OCI-LY7 (cell line): ENCODE results near the gene ZNF627. TPM values are rescaled to one million over a fixed set of nuclear protein-coding genes. Genes with fewer than 3 reads are reported as not detected.

Experiments
- BruUV-seq: library from RNA; stranded (reverse); fragments of 400-500 nt; replicated peaks from 2 replicates; lab custom pipeline; 2021; lab: Mats Ljungman, UMichigan
- CTCF ChIA-PET: fragments of 300-600 bp; sonication (Branson Sonifier 250); formaldehyde crosslinking; loops from one replicate; lab custom pipeline; 2022; ENCODE audit warnings: antibody characterized with exemption; ENCODE audit not compliant: unreplicated experiment; lab: Charles Lee
- POLR2A ChIA-PET: fragments of 300-600 bp; sonication (Branson Sonifier 250); formaldehyde crosslinking; loops from one replicate; lab custom pipeline; 2022; ENCODE audit warnings: antibody characterized with exemption; lab: Charles Lee
- DNase-seq: peaks from one replicate; pipeline ENCODE4 v3.0.0-alpha.2; 2015; ENCODE audit warnings: low spot score
- H2AFZ ChIP-seq: fragments of 200-600 bp; sonication (generic), shearing (Covaris generic); 2 replicates; pipeline ENCODE4 v1.6.1; 2014; ENCODE audit warnings: mild to moderate bottlenecking, antibody characterized with exemption, low read length, moderate library complexity
- H3K27ac ChIP-seq: fragments of 200-600 bp; sonication (generic); 2 replicates; pipeline ENCODE4 v1.5.1; 2014; ENCODE audit warnings: mixed run types, low read depth, mild to moderate bottlenecking, moderate library complexity, low read length, inconsistent platforms; ENCODE audit not compliant: poor library complexity, severe bottlenecking
- H3K36me3 ChIP-seq: fragments of 200-600 bp; sonication (generic); 2 replicates; pipeline ENCODE4 v1.6.1; 2014; ENCODE audit warnings: mild to moderate bottlenecking, antibody characterized with exemption, low read length, moderate library complexity, mixed read lengths; ENCODE audit not compliant: insufficient read depth
- H3K4me1 ChIP-seq: fragments of 200-600 bp; sonication (generic); 2 replicates; pipeline ENCODE4 v1.5.1; 2014; ENCODE audit warnings: mild to moderate bottlenecking, low read length; ENCODE audit not compliant: insufficient read depth, poor library complexity, severe bottlenecking
- H3K4me2 ChIP-seq: fragments of 200-600 bp; sonication (generic); 2 replicates; pipeline ENCODE4 v1.6.1; 2014; ENCODE audit warnings: mild to moderate bottlenecking, low read length
- H3K4me3 ChIP-seq: fragments of 200-600 bp; sonication (generic); 2 replicates; pipeline ENCODE4 v1.5.1; 2014; ENCODE audit warnings: mild to moderate bottlenecking, low read depth, low read length; ENCODE audit not compliant: poor library complexity, severe bottlenecking
- H3K79me2 ChIP-seq: fragments of 200-600 bp; sonication (generic); 2 replicates; pipeline ENCODE4 v1.6.1; 2016; ENCODE audit warnings: low read depth, mild to moderate bottlenecking, low read length, moderate library complexity, mixed read lengths; ENCODE audit not compliant: insufficient read depth
- H3K9me2 ChIP-seq: fragments of 200-600 bp; sonication (generic); 2 replicates; pipeline ENCODE4 v1.6.1; 2016; ENCODE audit warnings: mild to moderate bottlenecking, low read length, mixed read lengths; ENCODE audit not compliant: insufficient read depth
- H3K9me3 ChIP-seq: fragments of 200-600 bp; sonication (generic); 2 replicates; pipeline ENCODE4 v1.6.1; 2014; ENCODE audit warnings: mild to moderate bottlenecking, mixed run types, low read length, mixed read lengths
- H4K20me1 ChIP-seq: fragments of 200-600 bp; sonication (generic); 2 replicates; pipeline ENCODE4 v1.6.1; 2014; ENCODE audit warnings: mild to moderate bottlenecking, antibody characterized with exemption, low read length, moderate library complexity, mixed read lengths; ENCODE audit not compliant: insufficient read depth
- EZH2phosphoT487 ChIP-seq: fragments of 200-600 bp; sonication (generic); IDR thresholded peaks from 2 replicates; pipeline ENCODE4 v1.6.1; 2018; ENCODE audit warnings: low read depth, borderline replicate concordance, mild to moderate bottlenecking, mixed run types, antibody characterized with exemption, low read length, moderate library complexity, mixed read lengths
- intact Hi-C: fragments of 100-400 bp; cut with micrococcal nuclease; formaldehyde crosslinking; loops from one replicate; pipeline ENCODE4 v1.10.0; 2022; ENCODE audit not compliant: unreplicated experiment
- total RNA-seq, 2 experiments: library from RNA; depleted of rRNA in 1 of 2; stranded (reverse); fragments of >200 nt in 1 of 2; shearing (Covaris generic) in 1 of 2; gene quantifications; 2 replicates each; pipeline ENCODE4 v1.2.3, GENCODE V29; 2014 to 2022
- TF ChIP-seq, protein P1 (sequence below): fragments of 200-600 bp; sonication (generic); conservative IDR thresholded peaks from 2 replicates; pipeline ENCODE4 v1.5.1; 2014; ENCODE audit warnings: mild to moderate bottlenecking, antibody characterized with exemption, low read length, moderate library complexity, mixed read lengths

ZNF627 gene
- total RNA-seq, 2 experiments from 2014 or later = 11.0 to 16.8 TPM

DNA sequence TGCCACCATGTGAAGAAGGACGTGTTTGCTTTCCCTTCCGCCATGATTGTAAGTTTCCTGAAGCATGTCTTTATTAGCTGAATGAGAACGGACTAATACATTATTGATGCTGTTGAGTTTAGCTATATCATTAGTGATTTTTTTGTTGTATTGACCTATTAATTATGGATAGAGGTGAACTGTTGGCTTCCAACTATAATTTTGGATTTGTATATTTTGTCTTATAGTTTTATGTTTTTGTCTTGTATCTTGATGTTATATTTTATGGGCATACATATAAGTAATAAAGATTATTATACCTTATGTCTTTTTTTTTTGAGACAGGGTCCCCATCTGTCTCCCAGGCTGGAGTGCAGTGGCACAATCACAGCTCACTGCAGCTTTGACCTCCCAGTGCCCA, 45.6 kb downstream of the ZNF627 start:
- no peak overlapping the region for H3K4me2 ChIP-seq
- no peaks in the 10 kb centered on the region for H3K36me3 ChIP-seq
- no peak overlapping the region for H3K4me3 ChIP-seq
- ChIA-PET CTCF (no interaction called here), POLR2A (interaction anchor here (0.6 kb wide), 1 partner anchor 9 kb away, joined by 4 read pairs; no protein-coding TSS in a partner anchor)
- peaks cover 3% of the 10 kb centered on the region for H3K4me1 ChIP-seq
- no peaks in the 10 kb centered on the region for H3K79me2 ChIP-seq
- no peak for DNase-seq
- H3K27ac ChIP-seq = no peak overlapping the region
- H3K9me3 ChIP-seq = no peaks in the 10 kb centered on the region
- H4K20me1 ChIP-seq = no peaks in the 10 kb centered on the region
- no peak overlapping the region for H2AFZ ChIP-seq
- intact Hi-C loops = no loop called here
- no peaks in the 10 kb centered on the region for H3K9me2 ChIP-seq
- BruUV-seq = no TSS peak
- TF ChIP-seq, protein P1, sequence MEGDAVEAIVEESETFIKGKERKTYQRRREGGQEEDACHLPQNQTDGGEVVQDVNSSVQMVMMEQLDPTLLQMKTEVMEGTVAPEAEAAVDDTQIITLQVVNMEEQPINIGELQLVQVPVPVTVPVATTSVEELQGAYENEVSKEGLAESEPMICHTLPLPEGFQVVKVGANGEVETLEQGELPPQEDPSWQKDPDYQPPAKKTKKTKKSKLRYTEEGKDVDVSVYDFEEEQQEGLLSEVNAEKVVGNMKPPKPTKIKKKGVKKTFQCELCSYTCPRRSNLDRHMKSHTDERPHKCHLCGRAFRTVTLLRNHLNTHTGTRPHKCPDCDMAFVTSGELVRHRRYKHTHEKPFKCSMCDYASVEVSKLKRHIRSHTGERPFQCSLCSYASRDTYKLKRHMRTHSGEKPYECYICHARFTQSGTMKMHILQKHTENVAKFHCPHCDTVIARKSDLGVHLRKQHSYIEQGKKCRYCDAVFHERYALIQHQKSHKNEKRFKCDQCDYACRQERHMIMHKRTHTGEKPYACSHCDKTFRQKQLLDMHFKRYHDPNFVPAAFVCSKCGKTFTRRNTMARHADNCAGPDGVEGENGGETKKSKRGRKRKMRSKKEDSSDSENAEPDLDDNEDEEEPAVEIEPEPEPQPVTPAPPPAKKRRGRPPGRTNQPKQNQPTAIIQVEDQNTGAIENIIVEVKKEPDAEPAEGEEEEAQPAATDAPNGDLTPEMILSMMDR = no peak
- no peak for TF ChIP-seq EZH2phosphoT487

DNA sequence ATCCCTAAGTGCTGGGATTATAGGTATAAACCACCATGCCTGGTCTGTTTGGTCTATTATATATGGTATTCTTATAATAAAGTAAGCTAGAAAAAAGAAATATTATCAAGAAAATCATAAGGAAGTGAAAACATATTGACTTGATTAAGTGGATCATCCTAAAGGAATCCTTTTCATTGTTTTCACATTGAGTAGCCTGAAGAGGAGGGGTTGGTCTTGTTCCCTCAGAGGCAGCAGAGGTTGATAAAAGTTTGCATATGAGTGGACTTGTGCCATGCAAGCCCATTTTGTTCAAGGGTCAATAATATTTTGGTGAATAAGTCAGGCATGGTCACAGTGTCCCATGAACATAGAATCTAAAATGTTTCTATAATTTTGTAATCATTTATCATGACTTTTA, 52.7 kb downstream of the ZNF627 start:
- TF ChIP-seq, protein P1 = no peak
- DNase-seq = no peak
- Histone ChIP-seq H3K36me3 (peaks cover 38% of the 10 kb centered on the region), H3K9me2 (no peaks in the 10 kb centered on the region), H3K4me3 (no peak overlapping the region), H3K27ac (no peak overlapping the region), H3K79me2 (no peaks in the 10 kb centered on the region), H3K9me3 (no peaks in the 10 kb centered on the region), H3K4me1 (no peaks in the 10 kb centered on the region), H4K20me1 (no peaks in the 10 kb centered on the region), H3K4me2 (no peak overlapping the region), H2AFZ (no peak overlapping the region)
- intact Hi-C loops = no loop called here
- BruUV-seq = no TSS peak
- CTCF ChIA-PET = no interaction called here
- POLR2A ChIA-PET = interaction anchor here (1.8 kb wide), 1 partner anchor 10 kb away, joined by 9 read pairs; no protein-coding TSS in a partner anchor

DNA sequence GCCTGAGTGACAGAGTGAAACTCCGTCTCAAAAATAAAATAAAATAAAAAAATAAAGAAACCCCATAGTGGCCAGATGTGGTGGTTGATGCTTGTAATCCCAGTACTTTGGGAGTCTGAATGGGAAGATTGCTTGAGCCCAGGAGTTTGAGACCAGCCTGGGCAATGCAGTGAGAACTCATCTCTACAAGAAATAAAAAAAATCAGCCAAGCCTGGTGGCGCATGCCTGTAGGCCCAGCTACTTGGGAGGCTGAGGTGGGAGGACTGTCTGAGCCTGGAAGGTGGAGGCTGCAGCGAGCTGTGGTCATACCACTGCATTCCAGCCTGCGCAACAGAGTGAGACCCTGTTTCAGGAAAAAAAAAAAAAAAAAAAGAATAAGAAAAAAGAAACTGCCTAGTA, 53.8 kb downstream of the ZNF627 start:
- ChIA-PET CTCF (no interaction called here), POLR2A (interaction anchor here (0.6 to 1.8 kb wide), 4 partner anchors 11 to 43 kb away, joined by 3 to 9 read pairs (median 4); no protein-coding TSS in a partner anchor)
- BruUV-seq = no TSS peak
- no peaks in the 10 kb centered on the region for H4K20me1 ChIP-seq
- H3K4me2 ChIP-seq = no peak overlapping the region
- H3K4me3 ChIP-seq = no peak overlapping the region
- H3K9me3 ChIP-seq = no peaks in the 10 kb centered on the region
- H3K4me1 ChIP-seq = no peaks in the 10 kb centered on the region
- H3K36me3 ChIP-seq = peaks cover 38% of the 10 kb centered on the region
- no peaks in the 10 kb centered on the region for H3K9me2 ChIP-seq
- no peak overlapping the region for H2AFZ ChIP-seq
- no peak overlapping the region for H3K27ac ChIP-seq
- intact Hi-C loops = no loop called here
- DNase-seq = no peak
- TF ChIP-seq, protein P1 = no peak
- TF ChIP-seq EZH2phosphoT487 = no peak
- H3K79me2 ChIP-seq = no peaks in the 10 kb centered on the region
